RWPE2 (cell line): ENCODE data around the gene SKA3.

Experiments
- ATAC-seq: fragments of 200-7000 bp; cut with Tn5 transposase; 3 replicates; pipeline ENCODE4 v1.9.1; 2021; ENCODE audit warnings: low read depth
- DNase-seq: peaks from one replicate; pipeline ENCODE4 v3.0.0-alpha.2; 2020; ENCODE audit warnings: low spot score
- H3K27ac ChIP-seq: fragments of 450-650 bp; 2 replicates; pipeline ENCODE4 v1.5.1; 2017; ENCODE audit warnings: mild to moderate bottlenecking; ENCODE audit not compliant: poor library complexity, severe bottlenecking
- H3K27me3 ChIP-seq: fragments of 250-450 bp; sonication (Bioruptor Pico); 2 replicates; pipeline ENCODE4 v1.5.1; 2021; ENCODE audit warnings: mild to moderate bottlenecking, moderate library complexity; ENCODE audit not compliant: insufficient read depth, poor library complexity, severe bottlenecking
- H3K36me3 ChIP-seq: fragments of 250-450 bp; sonication (Bioruptor Pico); 2 replicates; pipeline ENCODE4 v1.5.1; 2020; ENCODE audit warnings: low read depth, mild to moderate bottlenecking, moderate library complexity
- H3K4me1 ChIP-seq: fragments of 250-450 bp; sonication (Bioruptor Pico); 2 replicates; pipeline ENCODE4 v1.5.1; 2021; ENCODE audit warnings: mild to moderate bottlenecking, moderate library complexity; ENCODE audit not compliant: insufficient read depth, poor library complexity, severe bottlenecking
- H3K4me3 ChIP-seq: fragments of 250-450 bp; sonication (Bioruptor Pico); 2 replicates; pipeline ENCODE4 v1.5.1; 2021; ENCODE audit warnings: mild to moderate bottlenecking, moderate library complexity; ENCODE audit not compliant: severe bottlenecking
- H3K9me3 ChIP-seq: fragments of 250-450 bp; sonication (Bioruptor Pico); 2 replicates; pipeline ENCODE4 v1.5.1; 2021; ENCODE audit warnings: mild to moderate bottlenecking, moderate library complexity; ENCODE audit not compliant: severe bottlenecking
- TF ChIP-seq, protein P1 (sequence below): fragments of 450-650 bp; IDR thresholded peaks from one replicate; pipeline ENCODE4 v1.5.1; 2017; ENCODE audit warnings: mild to moderate bottlenecking, moderate library complexity; ENCODE audit not compliant: poor library complexity, severe bottlenecking

SKA3 gene

DNA sequence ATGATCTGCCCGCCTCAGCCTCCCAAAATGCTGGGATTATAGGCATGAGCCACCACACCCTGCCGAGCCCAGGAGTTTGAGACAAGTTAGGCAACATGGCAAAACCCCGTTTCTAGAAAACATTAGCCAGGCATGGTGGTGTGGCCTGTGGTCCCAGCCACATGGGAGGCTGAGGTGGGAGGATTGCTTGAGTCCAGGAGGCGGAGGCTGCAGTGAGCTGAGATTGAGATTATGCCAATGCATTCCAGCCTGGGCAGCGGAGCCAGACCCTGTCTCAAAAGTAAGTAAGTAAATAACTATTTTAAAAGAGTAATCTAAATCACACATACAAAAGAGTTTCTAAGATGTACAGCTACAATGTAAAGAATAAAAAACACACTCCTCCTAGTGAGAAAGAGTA lies 41.9 kb downstream of the SKA3 start:
- no peak overlapping the region for H3K27ac ChIP-seq
- H3K36me3 ChIP-seq = no peaks in the 10 kb centered on the region
- ATAC-seq = no peak
- H3K4me3 ChIP-seq = no peak overlapping the region
- no peak for DNase-seq
- H3K4me1 ChIP-seq = no peaks in the 10 kb centered on the region
- TF ChIP-seq, protein P1, sequence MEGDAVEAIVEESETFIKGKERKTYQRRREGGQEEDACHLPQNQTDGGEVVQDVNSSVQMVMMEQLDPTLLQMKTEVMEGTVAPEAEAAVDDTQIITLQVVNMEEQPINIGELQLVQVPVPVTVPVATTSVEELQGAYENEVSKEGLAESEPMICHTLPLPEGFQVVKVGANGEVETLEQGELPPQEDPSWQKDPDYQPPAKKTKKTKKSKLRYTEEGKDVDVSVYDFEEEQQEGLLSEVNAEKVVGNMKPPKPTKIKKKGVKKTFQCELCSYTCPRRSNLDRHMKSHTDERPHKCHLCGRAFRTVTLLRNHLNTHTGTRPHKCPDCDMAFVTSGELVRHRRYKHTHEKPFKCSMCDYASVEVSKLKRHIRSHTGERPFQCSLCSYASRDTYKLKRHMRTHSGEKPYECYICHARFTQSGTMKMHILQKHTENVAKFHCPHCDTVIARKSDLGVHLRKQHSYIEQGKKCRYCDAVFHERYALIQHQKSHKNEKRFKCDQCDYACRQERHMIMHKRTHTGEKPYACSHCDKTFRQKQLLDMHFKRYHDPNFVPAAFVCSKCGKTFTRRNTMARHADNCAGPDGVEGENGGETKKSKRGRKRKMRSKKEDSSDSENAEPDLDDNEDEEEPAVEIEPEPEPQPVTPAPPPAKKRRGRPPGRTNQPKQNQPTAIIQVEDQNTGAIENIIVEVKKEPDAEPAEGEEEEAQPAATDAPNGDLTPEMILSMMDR = no peak
- no peaks in the 10 kb centered on the region for H3K27me3 ChIP-seq
- H3K9me3 ChIP-seq = no peaks in the 10 kb centered on the region

DNA sequence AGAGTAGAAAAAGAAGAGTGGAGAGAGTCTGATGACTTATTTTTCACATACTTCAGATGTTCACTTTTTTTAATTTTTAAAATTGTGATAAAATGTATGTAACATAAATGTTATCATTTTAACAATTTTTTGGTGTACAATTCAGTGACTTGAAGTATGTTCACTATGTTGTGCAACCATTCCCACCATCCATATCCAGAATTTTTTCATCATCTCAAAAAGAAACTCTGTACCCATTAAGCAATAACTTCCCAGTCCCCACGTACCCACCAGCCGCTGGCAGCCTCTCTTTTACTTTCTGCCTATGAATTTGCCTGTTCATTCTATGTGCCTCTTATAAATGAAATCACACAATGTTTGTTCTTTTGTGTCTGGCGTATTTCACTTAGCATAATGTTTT lies 43.3 kb downstream of the SKA3 start:
- Histone ChIP-seq H3K4me1 (no peaks in the 10 kb centered on the region), H3K27me3 (no peaks in the 10 kb centered on the region), H3K27ac (no peak overlapping the region), H3K9me3 (no peaks in the 10 kb centered on the region), H3K36me3 (no peaks in the 10 kb centered on the region), H3K4me3 (no peak overlapping the region)
- ATAC-seq = no peak
- DNase-seq = no peak
- TF ChIP-seq, protein P1 = no peak

DNA sequence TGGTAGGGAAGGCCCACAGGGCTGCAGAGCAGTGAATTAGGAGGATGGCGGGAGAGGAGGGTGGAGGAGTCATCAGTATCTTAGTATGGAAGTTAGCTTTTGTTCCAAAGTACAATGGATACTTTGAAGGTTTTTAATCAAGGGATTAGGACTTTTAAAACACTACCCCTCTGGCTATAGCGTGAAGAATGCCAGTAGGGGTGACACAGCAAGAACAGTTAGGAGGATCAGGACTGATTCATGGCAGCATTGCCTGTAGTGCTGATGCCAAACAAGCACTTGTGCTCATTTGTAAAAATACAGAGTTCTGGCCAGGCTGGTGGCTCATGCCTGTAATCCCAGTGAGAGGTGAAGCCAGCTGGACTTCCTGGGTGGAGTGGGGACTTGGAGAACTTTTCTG lies 46.2 kb downstream of the SKA3 start:
- H3K4me1 ChIP-seq = no peaks in the 10 kb centered on the region
- H3K9me3 ChIP-seq = no peaks in the 10 kb centered on the region
- no peak for DNase-seq
- H3K27ac ChIP-seq = no peak overlapping the region
- H3K4me3 ChIP-seq = no peak overlapping the region
- H3K36me3 ChIP-seq = no peaks in the 10 kb centered on the region
- ATAC-seq = no peak
- TF ChIP-seq, protein P1 = no peak
- H3K27me3 ChIP-seq = no peaks in the 10 kb centered on the region

DNA sequence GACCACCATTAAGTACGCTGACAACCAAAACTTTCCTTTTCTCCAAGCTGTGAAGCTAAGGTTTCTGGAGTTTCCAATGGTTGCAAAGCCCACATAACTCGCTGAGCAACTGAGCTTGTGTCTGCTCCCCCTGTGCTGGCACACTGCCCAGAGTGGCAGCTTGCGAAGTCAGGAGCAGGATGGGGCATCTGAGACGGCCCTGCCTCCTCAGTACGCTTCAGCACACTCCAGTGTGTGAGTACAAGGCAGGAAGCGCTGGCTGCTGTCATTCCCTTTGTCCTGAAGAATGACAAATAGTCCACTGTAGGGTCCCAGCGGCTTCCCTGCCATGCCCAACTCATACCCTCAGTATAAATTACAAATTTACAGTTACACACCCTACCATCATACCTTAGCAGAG lies 51.5 kb downstream of the SKA3 start:
- H3K36me3 ChIP-seq = no peaks in the 10 kb centered on the region
- no peak for DNase-seq
- TF ChIP-seq, protein P1 = no peak
- H3K4me1 ChIP-seq = no peaks in the 10 kb centered on the region
- H3K27ac ChIP-seq = no peak overlapping the region
- no peak overlapping the region for H3K4me3 ChIP-seq
- no peaks in the 10 kb centered on the region for H3K9me3 ChIP-seq
- H3K27me3 ChIP-seq = no peaks in the 10 kb centered on the region
- peak; percentile 71 for ATAC-seq

DNA sequence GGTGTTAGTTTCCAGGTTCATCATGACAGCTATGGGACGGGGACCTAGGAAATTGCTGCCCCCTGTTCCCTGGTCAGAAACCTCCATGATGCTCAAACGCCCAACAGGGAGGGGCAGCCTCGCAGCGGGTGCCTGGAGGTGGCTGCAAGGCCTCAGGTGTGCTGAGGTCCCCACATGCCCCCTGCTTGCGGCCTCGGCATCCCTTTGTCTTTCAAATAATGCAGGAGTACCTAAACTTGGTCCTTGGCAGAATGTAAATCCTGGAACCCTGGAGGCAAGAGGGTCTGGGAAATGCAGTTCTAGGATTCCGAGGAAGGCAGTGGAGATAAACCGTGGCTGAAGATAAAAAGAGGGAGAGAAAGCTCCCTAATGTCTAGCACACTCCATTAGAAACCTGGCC lies 52.4 kb downstream of the SKA3 start:
- ATAC-seq (no peak), DNase-seq (no peak)
- H3K9me3 ChIP-seq = no peaks in the 10 kb centered on the region
- H3K4me3 ChIP-seq = no peak overlapping the region
- H3K36me3 ChIP-seq = no peaks in the 10 kb centered on the region
- TF ChIP-seq, protein P1 = no peak
- no peaks in the 10 kb centered on the region for H3K27me3 ChIP-seq
- H3K27ac ChIP-seq = no peak overlapping the region
- no peaks in the 10 kb centered on the region for H3K4me1 ChIP-seq
